ENCODE data around the gene AKR7A2. TPM values are rescaled to one million over a fixed set of nuclear protein-coding genes. Genes with fewer than 3 reads are reported as not detected.

AKR7A2 gene
- total and polyA plus RNA-seq, 10 of the 15 experiments (the other 5 are each of a cell fraction or from before 2014, with no cell fraction given): 1.3 to 114 (median 48.0) TPM

DNA sequence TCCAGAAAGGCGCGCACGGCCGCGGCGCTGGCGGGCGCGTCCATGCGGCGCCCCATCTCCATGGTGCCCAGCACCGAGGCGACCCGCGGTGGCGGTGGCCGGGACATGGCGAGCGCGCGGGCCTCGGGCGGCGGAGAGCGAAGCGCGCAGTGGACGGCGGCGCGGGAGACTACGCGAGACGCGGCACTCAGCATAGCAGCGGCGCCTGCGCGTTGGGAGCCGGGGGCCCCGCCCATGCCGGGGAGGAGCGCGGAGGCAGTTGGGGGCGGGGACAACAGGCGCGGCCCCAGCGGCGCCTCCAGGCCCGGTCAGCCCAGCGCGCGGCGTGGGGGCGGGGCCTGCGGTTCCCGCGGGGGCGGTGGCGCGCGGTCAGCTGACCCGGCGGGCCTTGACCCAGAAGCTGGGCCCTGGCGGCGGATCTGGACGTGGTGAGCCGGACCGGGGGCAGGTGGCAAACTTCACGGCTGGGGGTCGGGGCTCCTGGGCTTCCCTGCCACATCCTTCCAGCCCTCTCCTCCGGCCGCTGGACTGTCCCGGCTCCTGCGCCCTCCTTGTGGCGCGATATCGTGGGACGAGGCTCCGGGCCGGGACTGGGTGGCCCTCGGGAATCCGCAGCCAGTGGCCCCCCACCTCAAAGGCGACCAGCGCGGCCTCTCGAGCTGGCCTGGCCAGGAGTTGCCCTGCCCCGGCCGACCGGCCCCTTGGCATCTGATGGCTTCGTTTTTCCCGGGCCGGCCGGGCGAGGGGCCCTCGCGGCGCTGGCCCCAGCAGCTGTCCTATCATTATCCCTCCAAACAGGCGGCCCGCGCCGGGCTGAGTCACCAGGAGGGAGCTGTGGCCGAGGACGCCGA, at the start of gene AKR7A2, which contains the start of gene SLC66A1 (continued):
- TF ChIP-seq ZNF207 (IDR thresholded peaks at IDR 0.05; ENCODE audit: borderline replicate concordance): peak; percentile 76; the same call in 1 of the 2 replicates
- TF ChIP-seq EED (IDR thresholded peaks at IDR 0.05; ENCODE audit: low read depth): no peak
- TF ChIP-seq CHD1 (IDR thresholded peaks at IDR 0.05; ENCODE audit: low read depth, low read length): no peak
- no peak for TF ChIP-seq SUZ12 (IDR thresholded peaks at IDR 0.05; ENCODE audit: unreplicated experiment)
- TF ChIP-seq CTCF (IDR thresholded peaks at IDR 0.05 in 2 of 3, conservative IDR thresholded peaks at IDR 0.05 in 1 of 3; ENCODE audit: control insufficient read depth in 2 of 3, extremely low read depth in 1 of 3, insufficient read depth in 1 of 3, low read depth in 3 of 3, low read length in 3 of 3): peak in 1 of 3 experiments; percentile 7; a peak in 1 of 6 replicates
- peak; percentile 64; the same call in 1 of the 2 replicates for TF ChIP-seq POLR2AphosphoS2 (IDR thresholded peaks at IDR 0.05; ENCODE audit: low read depth, low read length)
- peak; percentile 87 for TF ChIP-seq POLR2A (IDR thresholded peaks at IDR 0.05; ENCODE audit: low read depth, low read length)
- TF ChIP-seq, protein P1, sequence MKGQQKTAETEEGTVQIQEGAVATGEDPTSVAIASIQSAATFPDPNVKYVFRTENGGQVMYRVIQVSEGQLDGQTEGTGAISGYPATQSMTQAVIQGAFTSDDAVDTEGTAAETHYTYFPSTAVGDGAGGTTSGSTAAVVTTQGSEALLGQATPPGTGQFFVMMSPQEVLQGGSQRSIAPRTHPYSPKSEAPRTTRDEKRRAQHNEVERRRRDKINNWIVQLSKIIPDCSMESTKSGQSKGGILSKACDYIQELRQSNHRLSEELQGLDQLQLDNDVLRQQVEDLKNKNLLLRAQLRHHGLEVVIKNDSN (IDR thresholded peaks at IDR 0.05; ENCODE audit: borderline replicate concordance, extremely low read length, insufficient read depth, low read depth, low read length): peak; percentile 86
- peak in 1 of 2 experiments; percentile 55; a peak in 1 of 4 replicates for TF ChIP-seq SRF (IDR thresholded peaks at IDR 0.05; ENCODE audit: low read depth in 2 of 2, low read length in 2 of 2)
- no peak; the same call in 1 of the 2 replicates for TF ChIP-seq TARDBP (IDR thresholded peaks at IDR 0.05; ENCODE audit: borderline replicate concordance)
- 0 out of 2 replicates have a peak, but pooled peaks have one; percentile 19 for TF ChIP-seq NFXL1 (IDR thresholded peaks at IDR 0.05; ENCODE audit: borderline replicate concordance)
- peak in 1 of 2 experiments; percentile 82; a peak in 3 of 4 replicates for TF ChIP-seq BHLHE40 (IDR thresholded peaks at IDR 0.05; ENCODE audit: borderline replicate concordance in 1 of 2, low read depth in 2 of 2, low read length in 1 of 2)
- TF ChIP-seq TCF3 (IDR thresholded peaks at IDR 0.05; ENCODE audit: borderline replicate concordance, insufficient read depth, low read depth, low read length): 0 out of 2 replicates have a peak, but pooled peaks have one; percentile 8
- TF ChIP-seq IKZF1 (conservative IDR thresholded peaks at IDR 0.05): peak; percentile 79
- TF ChIP-seq SP1 (IDR thresholded peaks at IDR 0.05; ENCODE audit: low read depth, low read length): peak; percentile 52
- TF ChIP-seq, protein P2, sequence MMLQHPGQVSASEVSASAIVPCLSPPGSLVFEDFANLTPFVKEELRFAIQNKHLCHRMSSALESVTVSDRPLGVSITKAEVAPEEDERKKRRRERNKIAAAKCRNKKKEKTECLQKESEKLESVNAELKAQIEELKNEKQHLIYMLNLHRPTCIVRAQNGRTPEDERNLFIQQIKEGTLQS (IDR thresholded peaks at IDR 0.05; ENCODE audit: borderline replicate concordance, extremely low read depth, low read depth, low read length): peak; percentile 59; the same call in 1 of the 2 replicates
- TF ChIP-seq BRCA1 (IDR thresholded peaks at IDR 0.05; ENCODE audit: low read depth, low read length): peak; percentile 44; the same call in 1 of the 2 replicates
- peak; percentile 78 for TF ChIP-seq NKRF (conservative IDR thresholded peaks at IDR 0.05)
- TF ChIP-seq DPF2 (IDR thresholded peaks at IDR 0.05): peak; percentile 66
- peak; percentile 77 for TF ChIP-seq MXI1 (IDR thresholded peaks at IDR 0.05; ENCODE audit: low read depth, low read length)
- no peak for TF ChIP-seq MEF2B (IDR thresholded peaks at IDR 0.05; ENCODE audit: partially characterized antibody, poor library complexity, severe bottlenecking)
- TF ChIP-seq STAT1 (conservative IDR thresholded peaks at IDR 0.05): 0 out of 2 replicates have a peak, but pooled peaks have one; percentile 26
- TF ChIP-seq ZNF217 (IDR thresholded peaks at IDR 0.05): 0 out of 2 replicates have a peak, but pooled peaks have one; percentile 33
- TF ChIP-seq SIX5 (IDR thresholded peaks at IDR 0.05; ENCODE audit: low read depth, low read length, severe bottlenecking): no peak
